Retina (tissue), 1 donor: ENCODE measurements around the gene SGIP1.
"Not testable (repeated sequence)": the region's sequence is repeated elsewhere in the genome, so short reads cannot be mapped to it uniquely, and the experiment has no call there.

Experiments
- DNase-seq: peaks from one replicate; pipeline ENCODE4 v3.0.0-alpha.2; 2016

Gene SGIP1

DNA sequence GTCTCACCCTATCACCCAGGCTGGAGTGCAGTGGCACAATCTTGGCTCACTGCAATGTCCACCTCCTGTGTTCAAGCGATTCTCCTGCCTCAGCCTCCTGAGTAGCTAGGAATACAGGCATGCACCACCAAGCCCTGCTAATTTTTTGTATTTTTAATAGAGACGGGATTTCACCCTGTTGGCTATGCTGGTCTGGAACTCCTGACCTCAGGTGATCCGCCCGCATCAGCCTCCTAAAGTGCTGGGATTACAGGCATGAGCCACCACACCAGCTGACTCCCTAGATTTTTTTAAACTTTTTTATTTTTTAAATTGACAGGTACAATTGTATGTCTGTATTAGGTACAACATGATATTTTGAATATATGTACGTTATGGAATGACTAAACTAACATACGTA lies 200.6 kb downstream of the SGIP1 start:
- not testable (repeated sequence) for DNase-seq

DNA sequence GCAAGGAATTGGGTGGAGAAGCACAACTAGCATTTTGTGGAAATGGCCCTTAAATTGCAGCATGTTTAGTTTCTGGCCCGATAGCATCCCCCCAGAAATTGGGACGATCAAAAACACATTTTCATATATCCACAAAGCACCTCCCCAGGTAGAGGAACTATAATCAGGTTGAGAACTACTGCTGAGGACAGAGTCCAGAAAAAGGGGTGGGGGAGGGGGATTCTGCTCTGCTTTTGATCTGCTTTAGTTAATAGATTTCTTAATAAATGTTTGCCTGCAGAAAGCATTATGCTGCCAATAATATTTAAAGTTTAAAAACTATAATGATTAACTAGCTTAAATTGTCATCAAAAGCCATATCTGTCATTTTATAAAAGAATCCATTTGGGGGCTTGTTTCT lies 203.9 kb downstream of the SGIP1 start:
- DNase-seq: no peak

DNA sequence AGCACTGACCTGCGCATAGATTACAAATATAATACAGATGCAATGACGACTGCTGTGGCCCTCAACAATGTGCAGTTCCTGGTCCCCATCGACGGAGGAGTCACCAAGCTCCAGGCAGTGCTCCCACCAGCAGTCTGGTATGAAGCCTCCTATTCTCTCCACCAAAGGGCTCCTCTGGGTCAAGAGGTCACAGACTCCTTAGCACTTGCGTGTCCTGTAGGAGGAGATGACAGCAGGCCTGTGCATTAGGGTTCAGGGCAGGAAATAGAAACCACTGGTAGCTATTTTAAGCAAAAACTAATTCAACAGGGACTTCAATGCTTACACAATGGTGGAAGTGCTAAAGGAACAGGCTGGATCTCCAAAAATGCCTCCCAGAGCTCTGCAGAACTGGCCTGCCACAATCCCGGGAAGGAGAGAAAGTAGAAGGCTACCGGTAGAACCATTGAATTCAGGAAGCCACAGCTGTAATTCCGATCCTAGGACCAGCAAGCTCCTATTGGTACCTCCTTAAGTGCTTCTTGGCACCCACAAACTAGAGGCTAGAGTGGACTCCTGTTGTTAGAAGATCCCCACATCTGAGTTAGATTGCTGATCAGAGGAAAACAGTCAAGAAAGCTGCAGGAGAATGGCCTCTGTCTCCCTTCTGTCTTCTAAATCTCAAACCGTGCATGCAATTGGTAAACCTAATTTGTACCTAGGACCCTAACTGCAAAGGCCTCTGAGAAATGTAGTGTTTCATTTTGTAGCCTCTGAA lies 205.6 kb downstream of the SGIP1 start:
- DNase-seq: no peak

DNA sequence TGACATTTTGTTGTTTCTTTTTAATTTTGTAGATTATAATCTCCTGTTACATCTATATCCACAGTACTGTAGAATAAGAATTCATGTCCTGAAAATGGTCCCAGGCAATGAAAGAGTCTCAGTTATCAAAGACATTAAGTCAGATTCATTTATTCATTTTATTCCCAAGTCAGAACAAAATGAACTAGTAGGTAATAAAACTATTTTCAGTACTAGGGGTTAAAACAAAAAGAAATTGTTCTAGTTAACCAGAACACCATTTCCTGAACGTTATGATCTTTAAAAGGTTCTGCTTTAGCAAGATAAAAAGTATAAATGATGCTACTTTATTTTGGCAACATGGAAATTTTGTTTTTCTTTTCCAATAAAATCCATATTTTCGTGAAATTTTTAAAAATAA lies 211.5 kb downstream of the SGIP1 start:
- DNase-seq: no peak

DNA sequence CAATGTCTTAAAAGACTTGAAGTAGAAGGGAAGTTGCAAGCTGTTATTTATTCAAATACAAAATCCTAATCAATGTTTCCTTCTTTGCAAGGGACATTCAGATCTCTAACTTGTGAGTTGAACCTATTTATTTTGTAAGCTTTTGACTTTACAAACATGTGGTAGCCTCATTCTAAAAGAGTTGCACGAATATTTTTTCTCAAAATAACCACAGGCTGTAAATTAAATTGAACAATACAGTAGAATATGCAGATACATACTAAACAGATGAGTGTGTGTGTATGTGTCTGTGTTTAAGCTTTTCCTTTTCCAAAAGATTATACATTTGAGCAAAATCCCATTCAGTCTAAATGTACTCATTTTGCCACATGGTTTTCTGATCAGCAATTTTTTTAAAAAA lies 213.5 kb downstream of the SGIP1 start:
- no peak for DNase-seq

DNA sequence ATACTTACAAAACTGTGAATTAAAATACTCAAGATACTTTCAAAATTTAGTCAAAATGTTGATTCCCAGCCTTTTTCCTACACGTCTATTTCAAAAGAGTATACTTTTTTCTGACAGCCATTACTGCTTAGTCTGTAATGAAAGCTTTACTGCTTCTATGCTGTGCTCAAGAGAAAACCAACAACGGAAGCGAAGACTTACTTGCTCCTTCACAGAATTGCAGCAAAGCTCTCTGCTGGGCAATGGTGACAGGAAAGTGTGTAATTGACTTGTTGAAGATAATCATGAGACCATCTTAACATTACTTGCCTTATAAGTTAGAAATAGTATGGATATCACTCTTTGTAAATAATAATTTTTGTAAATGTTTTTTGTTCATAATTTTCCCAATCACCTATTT lies 216.6 kb downstream of the SGIP1 start:
- no peak for DNase-seq

DNA sequence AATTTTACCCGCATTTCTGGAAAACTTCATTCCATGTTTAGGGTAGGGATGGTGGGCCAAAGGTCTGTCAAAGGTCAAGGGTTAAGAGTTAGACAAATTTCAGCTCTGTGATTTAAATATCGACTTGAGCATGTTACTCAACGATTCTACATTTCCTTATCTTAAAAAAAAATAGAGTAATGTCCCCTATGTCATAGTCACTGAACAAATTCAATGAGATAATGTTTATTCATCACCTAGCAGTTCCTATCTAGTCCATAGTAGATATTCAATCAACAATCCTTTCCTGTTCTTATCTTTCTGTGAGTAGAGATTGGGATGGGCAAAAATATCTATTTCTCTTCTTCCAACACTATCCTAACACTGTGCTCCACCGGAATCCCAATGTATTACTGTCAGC lies 217.2 kb downstream of the SGIP1 start:
- no peak for DNase-seq

DNA sequence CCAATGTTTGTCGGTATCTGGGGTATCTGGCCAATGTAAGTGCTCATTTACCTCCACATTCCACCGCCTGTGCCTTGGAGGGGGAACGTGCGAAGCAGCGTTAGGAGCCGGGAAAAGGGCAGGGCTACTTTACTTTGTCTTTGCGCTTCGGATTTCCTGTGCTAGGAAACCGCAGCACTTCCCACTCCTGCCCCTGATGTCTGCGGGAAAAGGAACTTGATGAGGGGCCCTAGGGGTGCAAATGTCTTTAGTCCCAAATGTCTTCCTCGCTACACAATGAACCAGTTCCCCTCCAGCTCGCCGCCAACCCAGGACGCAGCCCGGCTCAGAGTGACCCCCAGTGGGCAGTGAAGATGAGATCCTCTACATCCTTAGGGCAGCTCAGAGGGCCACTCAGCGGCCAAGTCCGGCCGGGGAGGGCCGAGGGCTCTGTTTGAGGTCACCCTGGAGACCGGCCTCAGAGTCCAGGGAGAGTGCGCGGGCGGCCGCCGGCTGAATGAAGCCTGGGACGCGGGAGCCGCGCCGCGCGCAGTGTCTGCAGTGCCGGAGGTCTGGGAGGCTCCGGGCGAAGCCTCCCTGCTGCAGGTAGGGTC lies 218.1 kb downstream of the SGIP1 start, which contains the start of gene DYNLT5:
Gene DYNLT5 (plus strand): TSS at position 460 of the 593 bp plus-strand sequence. CDS start 2,200 bp downstream, outside the sequence.
- DNase-seq: peak; percentile 81

DNA sequence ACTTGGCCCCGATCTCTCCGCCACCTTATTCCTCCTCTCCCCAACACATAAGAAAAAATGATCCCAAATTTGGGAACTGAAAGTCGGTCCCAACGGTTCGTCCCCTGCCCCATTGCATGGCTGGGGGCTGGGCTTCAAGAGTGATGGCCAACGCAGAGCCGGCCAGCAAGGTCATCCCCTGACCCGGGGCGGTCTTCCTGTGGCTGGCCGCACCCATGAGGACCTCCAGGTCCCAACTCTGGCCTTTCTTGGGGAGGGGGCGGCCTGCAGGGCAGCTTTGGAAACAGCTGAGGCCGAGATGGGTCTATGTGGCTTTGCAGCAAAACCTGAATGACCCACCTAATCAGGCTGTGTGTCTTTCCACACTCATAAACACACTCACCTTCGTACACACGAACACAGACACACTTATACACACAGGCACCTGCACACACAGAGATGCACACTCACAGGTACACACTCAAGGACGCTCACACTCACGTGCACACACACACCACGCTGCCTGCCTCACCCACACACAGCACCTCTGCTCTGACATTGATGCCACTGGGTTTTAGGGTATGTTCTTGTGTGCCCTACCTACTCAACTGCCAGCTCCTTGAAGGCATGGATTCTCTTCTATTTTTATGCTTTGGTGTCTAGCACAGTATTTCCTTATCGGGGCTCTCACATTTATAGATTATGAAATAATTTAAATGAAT lies 218.9 kb downstream of the SGIP1 start:
- no peak for DNase-seq

DNA sequence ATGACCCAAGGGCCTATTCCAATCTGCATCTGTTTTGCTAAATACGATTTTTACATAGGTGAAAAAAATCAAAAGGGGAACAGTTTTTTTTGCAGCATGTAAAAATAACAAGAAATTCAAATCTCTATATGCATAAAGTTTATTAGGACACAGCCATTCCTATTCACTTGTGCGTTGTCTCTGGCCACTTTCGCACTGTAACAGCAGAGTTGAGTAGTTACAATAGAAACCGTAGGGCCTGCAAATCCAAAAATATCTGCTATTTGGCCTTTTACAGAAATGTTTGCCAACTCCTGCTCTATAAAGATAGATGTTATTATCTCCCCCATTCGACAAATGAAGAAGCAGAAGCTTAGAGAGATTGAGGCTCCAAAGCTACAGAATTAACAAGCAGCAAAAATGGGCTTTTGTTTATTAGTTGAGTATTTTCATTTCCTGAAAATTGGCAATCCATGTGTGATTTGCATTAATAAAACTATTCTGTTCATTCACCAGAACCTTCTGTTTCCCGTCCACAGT lies 223.8 kb downstream of the SGIP1 start:
- no peak for DNase-seq

DNA sequence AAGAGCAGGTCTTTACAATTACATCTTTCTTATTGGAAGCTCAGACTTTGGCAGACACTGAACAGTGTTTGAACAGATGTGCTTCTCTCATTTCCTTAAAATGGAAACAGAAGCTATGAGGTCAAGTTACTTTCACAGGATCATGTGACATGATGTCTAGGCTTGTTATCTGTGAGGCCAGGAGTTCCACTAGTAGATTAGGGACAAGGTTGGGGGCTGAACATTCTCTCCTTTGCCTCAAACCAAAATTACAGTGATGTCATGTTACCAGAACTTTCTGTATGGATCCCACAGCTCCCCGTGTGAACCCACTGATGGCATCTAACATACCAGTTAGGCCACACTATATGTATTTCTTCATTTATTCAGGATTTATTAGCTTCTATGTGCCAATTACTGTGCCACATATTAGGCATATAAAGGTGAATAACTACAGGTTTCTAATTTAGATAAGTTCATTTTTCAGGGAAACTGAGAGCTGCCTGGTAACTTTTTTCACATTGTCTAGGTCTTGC lies 224.3 kb downstream of the SGIP1 start:
- DNase-seq: no peak

DNA sequence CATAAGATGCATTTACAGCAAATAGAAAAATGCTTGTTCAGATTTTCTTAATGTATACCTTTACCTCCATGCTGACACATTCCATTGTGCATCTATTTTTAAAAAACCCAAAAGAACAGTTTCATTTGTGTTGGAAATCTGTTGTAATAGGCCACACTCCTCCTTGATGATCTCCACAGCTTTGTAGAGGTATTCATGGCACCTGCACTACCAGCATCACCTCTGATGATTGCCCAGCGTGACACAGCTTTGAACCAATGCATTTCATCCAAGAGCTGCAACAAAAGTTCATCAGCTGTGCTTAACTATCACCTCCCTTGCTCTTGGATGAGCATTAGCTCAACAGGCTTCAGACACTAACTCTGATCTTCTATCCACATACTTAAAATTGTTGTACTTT lies 226.6 kb downstream of the SGIP1 start:
- no peak for DNase-seq

DNA sequence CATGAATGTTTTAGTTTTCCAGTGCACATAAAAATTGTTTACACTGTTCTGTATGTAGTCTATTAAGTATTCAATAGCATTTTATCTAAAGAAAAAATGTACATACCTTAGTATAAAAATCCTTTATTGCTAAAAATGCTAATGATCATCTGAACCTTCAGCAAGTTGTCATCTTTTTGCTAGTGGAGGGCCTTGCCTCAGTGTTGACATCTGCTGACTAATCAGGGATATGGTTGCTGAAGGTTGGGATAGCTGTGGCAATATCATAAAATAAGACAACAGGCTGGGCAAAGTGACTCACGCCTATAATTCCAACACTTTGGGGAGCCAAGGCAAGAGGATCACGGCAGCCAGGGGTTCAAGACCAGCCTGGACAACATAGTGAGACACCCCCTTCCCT lies 227.3 kb downstream of the SGIP1 start:
- no peak for DNase-seq

DNA sequence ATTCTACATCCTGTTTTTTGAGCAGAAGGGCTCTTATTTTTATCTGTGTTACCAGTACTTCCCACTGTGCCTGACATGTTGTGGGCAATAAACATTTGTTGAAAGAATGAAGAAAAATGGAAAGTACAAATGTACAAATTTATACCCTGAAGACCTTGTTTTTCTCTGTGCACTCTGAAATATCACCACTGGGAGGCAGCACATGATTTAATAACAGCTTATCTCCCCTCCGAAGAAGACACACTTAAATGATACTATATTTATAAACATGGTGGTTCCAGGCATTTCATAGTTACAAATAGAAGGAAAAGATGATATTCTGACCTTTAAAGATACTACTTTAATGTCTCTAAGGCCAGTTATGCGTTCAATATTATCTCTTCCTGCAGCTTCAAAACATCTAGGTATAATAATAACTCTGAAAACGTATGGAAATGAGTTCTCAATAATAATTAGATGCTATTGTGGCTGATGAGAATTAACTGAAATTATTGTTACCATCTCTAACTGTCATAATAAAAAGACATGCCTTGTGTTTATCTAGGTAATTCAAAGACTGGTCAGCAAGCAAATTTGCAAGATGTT lies 231.1 kb downstream of the SGIP1 start:
- peak; percentile 34 for DNase-seq

DNA sequence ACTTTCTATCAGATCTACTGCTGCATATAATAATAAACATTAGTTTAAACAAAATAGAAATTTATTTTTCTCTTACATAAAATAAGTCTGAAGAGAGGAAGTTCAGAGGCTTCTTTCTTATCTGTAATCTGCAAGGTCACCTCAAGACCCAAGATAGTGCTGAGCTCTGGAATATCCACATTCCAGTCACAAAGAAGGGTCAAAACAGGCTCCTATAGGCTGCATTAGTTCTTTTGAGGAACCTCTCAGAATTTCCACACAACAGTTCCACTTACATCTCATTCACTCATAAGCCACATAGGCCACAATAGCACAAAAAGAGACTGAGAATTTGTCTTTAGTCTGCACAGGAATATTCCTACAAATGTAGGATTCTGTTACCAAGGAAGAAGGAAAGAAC lies 233.7 kb downstream of the SGIP1 start:
- DNase-seq: no peak

DNA sequence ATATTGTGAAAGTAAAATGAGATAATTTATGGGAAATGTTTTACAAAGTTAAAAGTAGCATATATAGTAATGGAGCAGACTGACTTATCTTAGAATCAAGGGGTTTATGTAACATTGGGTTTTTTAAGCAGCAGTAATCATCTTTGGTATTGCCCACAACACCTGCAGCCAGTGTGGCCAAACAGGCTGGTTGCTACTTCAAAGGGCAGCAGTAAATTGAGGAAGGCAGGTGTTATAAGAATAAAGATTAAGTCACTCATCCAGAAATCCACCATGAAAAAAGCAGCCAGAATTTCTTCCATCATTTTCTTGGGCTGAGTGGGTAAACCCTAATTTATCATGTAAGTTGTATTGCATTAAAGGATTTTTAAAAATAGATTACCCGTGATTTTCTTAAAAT lies 235.0 kb downstream of the SGIP1 start:
- no peak for DNase-seq

DNA sequence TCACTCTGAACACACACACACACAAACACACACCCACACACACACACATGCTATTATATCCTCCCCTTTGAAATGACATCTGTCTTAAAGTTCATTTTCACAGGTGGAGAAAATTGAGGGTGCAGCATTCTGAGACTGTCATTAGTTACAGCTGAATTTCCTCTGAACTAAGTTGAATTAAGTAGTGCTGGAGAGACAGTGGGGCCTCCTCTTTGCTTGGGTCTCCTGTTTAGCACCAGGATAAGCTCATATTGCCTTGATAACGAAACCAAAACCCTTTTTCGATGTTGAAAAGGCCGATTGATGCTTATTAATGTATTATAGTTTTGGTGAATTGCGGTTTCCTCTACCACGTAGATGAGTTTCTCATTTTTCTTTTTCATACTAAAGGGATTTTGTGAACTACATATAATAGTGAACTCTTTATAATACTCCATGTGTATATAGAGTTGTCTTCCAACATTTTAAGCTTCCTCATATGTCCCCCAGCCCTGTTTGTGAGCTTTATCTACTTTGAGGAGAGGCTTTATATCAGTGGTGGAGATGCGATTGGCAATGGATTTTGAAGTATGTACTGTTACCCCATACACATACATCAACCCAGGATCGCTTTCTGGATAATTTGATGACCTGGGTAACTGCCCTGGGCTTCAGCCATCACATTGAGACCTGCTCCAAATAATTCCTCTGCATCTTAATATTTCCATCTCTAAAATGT lies 235.7 kb downstream of the SGIP1 start:
- no peak for DNase-seq

DNA sequence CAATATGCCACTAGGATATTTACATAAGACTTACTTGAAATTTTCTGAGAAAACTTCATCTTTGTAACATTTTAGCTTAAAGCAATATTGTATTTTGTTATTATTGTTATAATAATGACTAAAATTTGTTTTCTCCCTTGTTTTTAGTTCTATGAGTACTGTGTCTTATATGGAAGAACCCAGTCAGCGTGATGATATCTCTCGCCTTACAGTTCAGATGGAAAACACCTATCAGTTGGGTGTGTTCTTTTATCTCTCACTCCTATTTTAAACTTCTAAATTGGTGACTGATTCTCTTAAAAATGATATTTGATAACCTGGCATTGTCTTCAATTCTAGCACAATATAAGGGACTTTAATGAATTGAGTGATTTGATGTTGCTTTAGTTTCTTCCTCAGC lies 236.3 kb downstream of the SGIP1 start:
- no peak for DNase-seq

DNA sequence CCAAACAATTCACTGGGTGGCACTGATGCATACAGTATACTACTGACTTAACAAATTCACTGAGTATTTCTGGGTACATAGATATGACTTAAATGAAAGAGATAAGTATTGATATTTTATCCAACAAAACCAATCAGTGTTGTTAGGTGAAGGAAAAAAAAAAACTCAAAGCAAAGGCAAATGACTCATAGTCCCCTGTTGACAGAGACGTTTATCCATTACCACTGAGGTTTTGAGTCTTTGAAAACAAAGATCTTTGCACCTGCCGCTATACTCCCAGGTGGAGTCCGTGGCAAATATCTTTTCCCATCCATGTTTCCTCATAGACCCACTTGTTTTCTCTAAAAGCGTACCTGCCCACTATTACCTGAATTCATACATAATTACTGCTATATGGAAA lies 236.7 kb downstream of the SGIP1 start:
- DNase-seq: no peak

DNA sequence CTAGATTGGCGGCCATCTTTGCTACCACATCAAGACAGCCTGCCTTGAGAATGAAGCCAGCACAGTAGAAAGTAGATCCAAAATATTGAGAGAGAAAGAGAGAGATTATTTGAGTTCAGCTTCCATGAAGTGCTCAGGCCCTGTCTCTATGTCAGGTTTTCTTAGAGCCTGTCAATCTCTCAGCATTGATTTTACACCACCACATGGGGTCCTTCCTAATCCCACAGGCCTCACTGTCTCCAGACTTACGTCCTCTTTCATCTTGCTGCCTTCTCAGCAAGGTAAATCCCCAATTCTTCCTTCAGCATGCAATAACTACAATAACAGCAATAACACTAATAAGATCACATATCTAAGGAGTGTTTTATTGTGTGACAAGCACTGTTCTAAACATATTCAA lies 239.3 kb downstream of the SGIP1 start:
- DNase-seq: no peak

DNA sequence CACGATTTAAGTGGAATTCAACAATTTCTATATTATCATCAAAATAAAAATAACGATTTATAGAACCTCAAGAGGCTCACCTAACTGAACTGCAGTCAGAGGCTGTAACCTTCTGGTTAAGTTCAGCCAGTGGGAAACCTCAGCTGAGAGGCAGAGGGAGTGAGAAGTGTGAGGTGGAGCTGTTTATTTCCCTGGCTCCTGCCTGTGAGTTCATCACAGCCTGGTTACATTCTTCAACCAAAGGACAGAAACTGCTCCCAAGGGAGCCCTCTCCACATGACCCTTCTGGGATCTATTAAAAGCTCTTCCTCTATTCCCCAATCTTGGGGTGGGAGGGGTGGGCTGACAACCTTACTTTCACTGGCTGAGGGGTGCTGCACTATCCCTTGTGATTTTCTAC lies 240.5 kb downstream of the SGIP1 start:
- DNase-seq: no peak

DNA sequence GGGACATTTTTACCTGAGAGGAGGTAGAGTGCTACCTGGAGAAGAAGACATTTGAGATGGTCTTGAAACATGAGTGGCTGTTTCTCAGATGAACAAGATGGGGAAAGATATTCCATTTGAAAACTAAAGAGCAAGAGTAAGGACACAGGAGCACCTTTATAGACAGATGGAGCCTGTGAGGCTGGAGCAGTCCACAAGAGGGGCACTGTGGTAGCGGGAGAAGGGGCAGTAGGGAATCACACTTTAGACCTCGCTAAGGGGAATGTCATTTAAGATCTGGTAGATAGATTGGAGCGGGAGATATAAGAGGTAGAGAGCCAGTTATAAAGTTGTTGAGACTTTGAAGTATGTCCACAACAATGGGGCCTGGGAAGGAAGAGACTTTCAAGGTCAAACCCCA lies 241.7 kb downstream of the SGIP1 start:
- no peak for DNase-seq

DNA sequence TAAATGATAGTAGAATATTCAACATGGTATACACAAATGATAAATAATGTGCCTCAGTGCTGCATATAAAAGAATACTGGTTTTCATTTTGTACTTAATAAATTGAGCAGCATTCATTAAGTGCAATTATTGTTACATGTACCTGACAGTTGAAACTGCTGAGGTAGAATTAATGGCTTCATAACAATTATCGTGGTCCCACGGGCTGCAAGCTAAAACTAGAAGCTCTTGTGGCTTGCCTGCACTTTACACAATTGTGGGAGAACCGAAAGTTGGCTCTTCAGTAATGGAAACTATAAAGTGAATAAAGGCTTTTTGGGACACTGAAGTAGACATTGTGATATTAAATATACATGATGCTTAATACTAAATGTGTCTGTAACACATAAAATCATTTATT lies 243.9 kb downstream of the SGIP1 start:
- peak; percentile 49 for DNase-seq
